GM19035 (cell line): ENCODE data around the gene STAT4.
A peak's percentile ranks its signal among the peaks of the same experiment; 100 is the strongest.

ENCODE experiments used
- ATAC-seq: cut with Tn5 transposase; IDR thresholded peaks from one replicate; pipeline ENCODE4 v1.9.1; 2021; ENCODE audit not compliant: unreplicated experiment

Gene STAT4

GRCh38 chr2:191149391-191149790 lies 1.4 kb downstream of the STAT4 start:
- ATAC-seq, result no peak

GRCh38 chr2:191148791-191149190 lies 2.0 kb downstream of the STAT4 start:
- ATAC-seq, result no peak

GRCh38 chr2:191148281-191148680 lies 2.5 kb downstream of the STAT4 start:
- ATAC-seq, result no peak

GRCh38 chr2:191145769-191146471 lies 4.9 kb downstream of the STAT4 start:
- ATAC-seq, result no peak

GRCh38 chr2:191144217-191144616 lies 6.6 kb downstream of the STAT4 start:
- ATAC-seq, result no peak

GRCh38 chr2:191143791-191144190 lies 7.0 kb downstream of the STAT4 start:
- ATAC-seq, result no peak

GRCh38 chr2:191128911-191129304 lies 21.9 kb downstream of the STAT4 start:
- ATAC-seq, result no peak

- peak; percentile 85 for ATAC-seq
Measured at GRCh38 chr2:191128172-191128910, 22.5 kb downstream of the STAT4 start.

GRCh38 chr2:191127235-191127634 lies 23.6 kb downstream of the STAT4 start:
- ATAC-seq, result no peak

- no peak for ATAC-seq
Measured at GRCh38 chr2:191126386-191127085, 24.3 kb downstream of the STAT4 start.

GRCh38 chr2:191125646-191126045 lies 25.1 kb downstream of the STAT4 start:
- ATAC-seq, result no peak

- peak; percentile 72 for ATAC-seq
Measured at GRCh38 chr2:191122638-191123294, 28.0 kb downstream of the STAT4 start.

GRCh38 chr2:191117341-191117740 lies 33.5 kb downstream of the STAT4 start:
- ATAC-seq, result no peak

GRCh38 chr2:191115804-191116203 lies 35.0 kb downstream of the STAT4 start:
- ATAC-seq, result peak; percentile 49

GRCh38 chr2:191115391-191115790 lies 35.4 kb downstream of the STAT4 start:
- ATAC-seq, result peak; percentile 38

- ATAC-seq, result peak; percentile 71
Measured at GRCh38 chr2:191114403-191114886, 36.3 kb downstream of the STAT4 start.

- no peak for ATAC-seq
Measured at GRCh38 chr2:191113761-191114160, 37.0 kb downstream of the STAT4 start.

GRCh38 chr2:191112448-191112901 lies 38.3 kb downstream of the STAT4 start:
- ATAC-seq, result no peak

GRCh38 chr2:191109888-191110287 lies 40.9 kb downstream of the STAT4 start:
- no peak for ATAC-seq

GRCh38 chr2:191108331-191108730 lies 42.5 kb downstream of the STAT4 start:
- ATAC-seq, result no peak

GRCh38 chr2:191105082-191105481 lies 45.7 kb downstream of the STAT4 start:
- ATAC-seq, result no peak
